Measurements from ENCODE around the gene MSRB1. TPM values are rescaled to one million over a fixed set of nuclear protein-coding genes. Genes with fewer than 3 reads are reported as not detected.

MSRB1 gene
- total and polyA plus RNA-seq, 2 of the 13 experiments (the other 11 are each of a cell fraction or from before 2014, with no cell fraction given) = 32.1 to 75.4 TPM

DNA sequence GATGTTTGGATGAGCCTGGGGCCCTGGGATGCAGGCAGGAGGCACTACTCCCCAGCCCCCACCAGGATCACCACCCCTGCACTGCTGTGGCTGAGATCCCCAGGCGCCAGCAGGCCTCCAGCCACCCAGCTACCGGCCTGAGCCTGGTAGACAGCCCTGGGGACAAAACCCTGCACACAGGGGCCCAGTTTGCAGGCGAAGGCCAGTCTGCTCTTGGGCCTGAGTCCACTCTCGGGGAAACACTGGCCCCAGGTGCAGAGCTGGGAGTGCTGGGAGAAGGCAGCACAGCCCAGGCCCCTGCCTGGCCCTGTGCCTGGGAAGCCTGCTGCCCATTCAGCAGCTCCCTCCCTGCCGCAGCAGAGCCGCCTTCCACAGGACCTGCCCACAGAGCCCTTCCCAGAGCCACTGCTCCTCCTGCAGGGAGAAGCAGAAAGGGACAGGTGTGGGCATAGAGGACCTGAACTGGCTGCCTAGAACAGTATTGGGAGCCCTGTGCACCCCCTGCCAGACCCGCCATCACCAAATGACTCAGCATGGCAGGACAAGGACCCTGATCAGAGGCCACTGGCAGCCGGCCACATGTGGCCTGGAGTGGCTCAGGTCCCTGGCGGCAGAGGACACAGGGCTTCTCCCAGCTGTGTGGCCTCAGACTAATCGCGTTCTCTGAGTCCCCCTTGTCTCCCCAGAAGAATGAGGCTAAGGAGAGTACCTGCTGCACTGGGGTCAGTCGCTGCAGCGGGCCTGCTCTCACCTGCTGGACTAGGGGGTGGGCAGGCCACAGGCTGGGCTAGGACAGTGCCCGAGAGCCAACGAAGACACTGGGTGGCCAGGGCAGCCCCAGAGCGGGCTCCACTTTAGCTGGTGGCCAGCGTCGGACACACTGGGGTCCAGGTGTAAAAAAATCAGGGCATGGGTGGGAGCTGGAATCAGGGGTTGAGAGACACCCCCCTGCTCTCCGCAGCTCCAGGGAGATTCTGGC, 10.7 kb downstream of the MSRB1 start (continued):
- TF ChIP-seq, protein P1, sequence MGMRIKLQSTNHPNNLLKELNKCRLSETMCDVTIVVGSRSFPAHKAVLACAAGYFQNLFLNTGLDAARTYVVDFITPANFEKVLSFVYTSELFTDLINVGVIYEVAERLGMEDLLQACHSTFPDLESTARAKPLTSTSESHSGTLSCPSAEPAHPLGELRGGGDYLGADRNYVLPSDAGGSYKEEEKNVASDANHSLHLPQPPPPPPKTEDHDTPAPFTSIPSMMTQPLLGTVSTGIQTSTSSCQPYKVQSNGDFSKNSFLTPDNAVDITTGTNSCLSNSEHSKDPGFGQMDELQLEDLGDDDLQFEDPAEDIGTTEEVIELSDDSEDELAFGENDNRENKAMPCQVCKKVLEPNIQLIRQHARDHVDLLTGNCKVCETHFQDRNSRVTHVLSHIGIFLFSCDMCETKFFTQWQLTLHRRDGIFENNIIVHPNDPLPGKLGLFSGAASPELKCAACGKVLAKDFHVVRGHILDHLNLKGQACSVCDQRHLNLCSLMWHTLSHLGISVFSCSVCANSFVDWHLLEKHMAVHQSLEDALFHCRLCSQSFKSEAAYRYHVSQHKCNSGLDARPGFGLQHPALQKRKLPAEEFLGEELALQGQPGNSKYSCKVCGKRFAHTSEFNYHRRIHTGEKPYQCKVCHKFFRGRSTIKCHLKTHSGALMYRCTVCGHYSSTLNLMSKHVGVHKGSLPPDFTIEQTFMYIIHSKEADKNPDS (CRISPR knock-in tag; IDR thresholded peaks at IDR 0.05) = peak; percentile 63; the same call in 1 of the 2 replicates
- TF ChIP-seq SNAPC2 (CRISPR knock-in tag; IDR thresholded peaks at IDR 0.05) = no peak
- no peak for TF ChIP-seq ZNF264 (CRISPR knock-in tag; IDR thresholded peaks at IDR 0.05)
- no peak for TF ChIP-seq TARDBP (CRISPR knock-in tag; IDR thresholded peaks at IDR 0.05)
- TF ChIP-seq RBAK (CRISPR knock-in tag; IDR thresholded peaks at IDR 0.05) = no peak
- TF ChIP-seq, protein P2, sequence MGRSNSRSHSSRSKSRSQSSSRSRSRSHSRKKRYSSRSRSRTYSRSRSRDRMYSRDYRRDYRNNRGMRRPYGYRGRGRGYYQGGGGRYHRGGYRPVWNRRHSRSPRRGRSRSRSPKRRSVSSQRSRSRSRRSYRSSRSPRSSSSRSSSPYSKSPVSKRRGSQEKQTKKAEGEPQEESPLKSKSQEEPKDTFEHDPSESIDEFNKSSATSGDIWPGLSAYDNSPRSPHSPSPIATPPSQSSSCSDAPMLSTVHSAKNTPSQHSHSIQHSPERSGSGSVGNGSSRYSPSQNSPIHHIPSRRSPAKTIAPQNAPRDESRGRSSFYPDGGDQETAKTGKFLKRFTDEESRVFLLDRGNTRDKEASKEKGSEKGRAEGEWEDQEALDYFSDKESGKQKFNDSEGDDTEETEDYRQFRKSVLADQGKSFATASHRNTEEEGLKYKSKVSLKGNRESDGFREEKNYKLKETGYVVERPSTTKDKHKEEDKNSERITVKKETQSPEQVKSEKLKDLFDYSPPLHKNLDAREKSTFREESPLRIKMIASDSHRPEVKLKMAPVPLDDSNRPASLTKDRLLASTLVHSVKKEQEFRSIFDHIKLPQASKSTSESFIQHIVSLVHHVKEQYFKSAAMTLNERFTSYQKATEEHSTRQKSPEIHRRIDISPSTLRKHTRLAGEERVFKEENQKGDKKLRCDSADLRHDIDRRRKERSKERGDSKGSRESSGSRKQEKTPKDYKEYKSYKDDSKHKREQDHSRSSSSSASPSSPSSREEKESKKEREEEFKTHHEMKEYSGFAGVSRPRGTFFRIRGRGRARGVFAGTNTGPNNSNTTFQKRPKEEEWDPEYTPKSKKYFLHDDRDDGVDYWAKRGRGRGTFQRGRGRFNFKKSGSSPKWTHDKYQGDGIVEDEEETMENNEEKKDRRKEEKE (IDR thresholded peaks at IDR 0.05) = no peak
- no peak for TF ChIP-seq TBX3 (IDR thresholded peaks at IDR 0.05; ENCODE audit: borderline replicate concordance)
- TF ChIP-seq SATB2 (CRISPR knock-in tag; IDR thresholded peaks at IDR 0.05) = no peak
- TF ChIP-seq, protein P3, sequence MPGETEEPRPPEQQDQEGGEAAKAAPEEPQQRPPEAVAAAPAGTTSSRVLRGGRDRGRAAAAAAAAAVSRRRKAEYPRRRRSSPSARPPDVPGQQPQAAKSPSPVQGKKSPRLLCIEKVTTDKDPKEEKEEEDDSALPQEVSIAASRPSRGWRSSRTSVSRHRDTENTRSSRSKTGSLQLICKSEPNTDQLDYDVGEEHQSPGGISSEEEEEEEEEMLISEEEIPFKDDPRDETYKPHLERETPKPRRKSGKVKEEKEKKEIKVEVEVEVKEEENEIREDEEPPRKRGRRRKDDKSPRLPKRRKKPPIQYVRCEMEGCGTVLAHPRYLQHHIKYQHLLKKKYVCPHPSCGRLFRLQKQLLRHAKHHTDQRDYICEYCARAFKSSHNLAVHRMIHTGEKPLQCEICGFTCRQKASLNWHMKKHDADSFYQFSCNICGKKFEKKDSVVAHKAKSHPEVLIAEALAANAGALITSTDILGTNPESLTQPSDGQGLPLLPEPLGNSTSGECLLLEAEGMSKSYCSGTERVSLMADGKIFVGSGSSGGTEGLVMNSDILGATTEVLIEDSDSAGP (CRISPR knock-in tag; IDR thresholded peaks at IDR 0.05; ENCODE audit: borderline replicate concordance) = peak; percentile 46; the same call in 1 of the 2 replicates
- TF ChIP-seq ZNF530 (CRISPR knock-in tag; IDR thresholded peaks at IDR 0.05; ENCODE audit: low read depth) = no peak
- TF ChIP-seq, protein P4, sequence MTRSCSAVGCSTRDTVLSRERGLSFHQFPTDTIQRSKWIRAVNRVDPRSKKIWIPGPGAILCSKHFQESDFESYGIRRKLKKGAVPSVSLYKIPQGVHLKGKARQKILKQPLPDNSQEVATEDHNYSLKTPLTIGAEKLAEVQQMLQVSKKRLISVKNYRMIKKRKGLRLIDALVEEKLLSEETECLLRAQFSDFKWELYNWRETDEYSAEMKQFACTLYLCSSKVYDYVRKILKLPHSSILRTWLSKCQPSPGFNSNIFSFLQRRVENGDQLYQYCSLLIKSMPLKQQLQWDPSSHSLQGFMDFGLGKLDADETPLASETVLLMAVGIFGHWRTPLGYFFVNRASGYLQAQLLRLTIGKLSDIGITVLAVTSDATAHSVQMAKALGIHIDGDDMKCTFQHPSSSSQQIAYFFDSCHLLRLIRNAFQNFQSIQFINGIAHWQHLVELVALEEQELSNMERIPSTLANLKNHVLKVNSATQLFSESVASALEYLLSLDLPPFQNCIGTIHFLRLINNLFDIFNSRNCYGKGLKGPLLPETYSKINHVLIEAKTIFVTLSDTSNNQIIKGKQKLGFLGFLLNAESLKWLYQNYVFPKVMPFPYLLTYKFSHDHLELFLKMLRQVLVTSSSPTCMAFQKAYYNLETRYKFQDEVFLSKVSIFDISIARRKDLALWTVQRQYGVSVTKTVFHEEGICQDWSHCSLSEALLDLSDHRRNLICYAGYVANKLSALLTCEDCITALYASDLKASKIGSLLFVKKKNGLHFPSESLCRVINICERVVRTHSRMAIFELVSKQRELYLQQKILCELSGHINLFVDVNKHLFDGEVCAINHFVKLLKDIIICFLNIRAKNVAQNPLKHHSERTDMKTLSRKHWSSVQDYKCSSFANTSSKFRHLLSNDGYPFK (CRISPR knock-in tag; IDR thresholded peaks at IDR 0.05; ENCODE audit: borderline replicate concordance) = no peak
- no peak for TF ChIP-seq FOXA1 (IDR thresholded peaks at IDR 0.05)
- no peak for TF ChIP-seq FOXA1 (CRISPR knock-in tag; IDR thresholded peaks at IDR 0.05)
- TF ChIP-seq, protein P5, sequence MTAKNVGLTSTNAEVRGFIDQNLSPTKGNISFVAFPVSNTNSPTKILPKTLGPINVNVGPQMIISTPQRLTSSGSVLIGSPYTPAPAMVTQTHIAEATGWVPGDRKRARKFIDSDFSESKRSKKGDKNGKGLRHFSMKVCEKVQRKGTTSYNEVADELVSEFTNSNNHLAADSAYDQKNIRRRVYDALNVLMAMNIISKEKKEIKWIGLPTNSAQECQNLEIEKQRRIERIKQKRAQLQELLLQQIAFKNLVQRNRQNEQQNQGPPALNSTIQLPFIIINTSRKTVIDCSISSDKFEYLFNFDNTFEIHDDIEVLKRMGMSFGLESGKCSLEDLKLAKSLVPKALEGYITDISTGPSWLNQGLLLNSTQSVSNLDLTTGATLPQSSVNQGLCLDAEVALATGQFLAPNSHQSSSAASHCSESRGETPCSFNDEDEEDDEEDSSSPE (CRISPR knock-in tag; IDR thresholded peaks at IDR 0.05) = no peak
- TF ChIP-seq ZNF652 (CRISPR knock-in tag; IDR thresholded peaks at IDR 0.05; ENCODE audit: borderline replicate concordance, low read depth) = no peak
- no peak for TF ChIP-seq GTF3A (CRISPR knock-in tag; conservative IDR thresholded peaks at IDR 0.05)
- TF ChIP-seq ZNF367 (CRISPR knock-in tag; IDR thresholded peaks at IDR 0.05; ENCODE audit: borderline replicate concordance) = no peak
- TF ChIP-seq NFE2L1 (CRISPR knock-in tag; IDR thresholded peaks at IDR 0.05; ENCODE audit: borderline replicate concordance) = peak; percentile 57; the same call in 1 of the 2 replicates

Data from HepG2 (cell line).